GM19467 (cell line): ENCODE measurements around the gene CCN2.

ENCODE experiments used
- ATAC-seq: cut with Tn5 transposase; IDR thresholded peaks from one replicate; pipeline ENCODE4 v1.9.1; 2021; ENCODE audit warnings: mild to moderate bottlenecking, moderate library complexity; ENCODE audit not compliant: unreplicated experiment

CCN2 gene

GRCh38 chr6:131950767-131951575, at the start of gene CCN2:
Gene CCN2 (minus strand): TSS chr6:131951372. CDS start chr6:131951172, 200 bp downstream.
- no peak for ATAC-seq

GRCh38 chr6:132000296-132000695, 49.1 kb upstream of the CCN2 start:
- no peak for ATAC-seq

GRCh38 chr6:131999545-132000146, 48.5 kb upstream of the CCN2 start:
- no peak for ATAC-seq

- ATAC-seq = no peak
Observed at GRCh38 chr6:131998255-131998982, 47.2 kb upstream of the CCN2 start.

- no peak for ATAC-seq
Observed at GRCh38 chr6:131997429-131998153, 46.4 kb upstream of the CCN2 start.

- no peak for ATAC-seq
Observed at GRCh38 chr6:131995917-131996316, 44.7 kb upstream of the CCN2 start.

GRCh38 chr6:131992557-131992956, 41.4 kb upstream of the CCN2 start:
- ATAC-seq = no peak

GRCh38 chr6:131989036-131989435, 37.9 kb upstream of the CCN2 start:
- ATAC-seq = no peak

- ATAC-seq = no peak
Observed at GRCh38 chr6:131982740-131983259, 31.6 kb upstream of the CCN2 start.

GRCh38 chr6:131981624-131981978, 30.4 kb upstream of the CCN2 start:
- ATAC-seq = no peak

GRCh38 chr6:131980791-131981623, 29.8 kb upstream of the CCN2 start:
- ATAC-seq = no peak

GRCh38 chr6:131980338-131980790, 29.2 kb upstream of the CCN2 start:
- ATAC-seq = no peak

GRCh38 chr6:131979515-131980337, 28.6 kb upstream of the CCN2 start:
- no peak for ATAC-seq

- no peak for ATAC-seq
Observed at GRCh38 chr6:131978522-131978921, 27.4 kb upstream of the CCN2 start.

- no peak for ATAC-seq
Observed at GRCh38 chr6:131976545-131977061, 25.4 kb upstream of the CCN2 start.

- ATAC-seq = no peak
Observed at GRCh38 chr6:131972741-131973140, 21.6 kb upstream of the CCN2 start.

GRCh38 chr6:131970076-131970859, 19.1 kb upstream of the CCN2 start:
- no peak for ATAC-seq

GRCh38 chr6:131968656-131969055, 17.5 kb upstream of the CCN2 start:
- ATAC-seq = no peak
